HEK293T (cell line): ENCODE data around the gene POLDIP3.

ENCODE experiments used
- BHLHE40 ChIP-seq: fragments of 450-650 bp; IDR thresholded peaks from 2 replicates; pipeline ENCODE4 v1.6.1; 2016; ENCODE audit warnings: mild to moderate bottlenecking, moderate library complexity, borderline replicate concordance
- PKNOX1 ChIP-seq: fragments of 450-650 bp; IDR thresholded peaks from 2 replicates; pipeline ENCODE4 v1.6.1; 2016
- SP1 ChIP-seq: fragments of 450-650 bp; IDR thresholded peaks from 2 replicates; pipeline ENCODE4 v1.6.1; 2017
- TARDBP ChIP-seq: fragments of 450-650 bp; IDR thresholded peaks from 2 replicates; pipeline ENCODE4 v1.6.1; 2016
- ZNF384 ChIP-seq: fragments of 450-650 bp; IDR thresholded peaks from 2 replicates; pipeline ENCODE4 v1.6.1; 2016

- TF ChIP-seq TARDBP (no peak), SP1 (no peak), BHLHE40 (no peak), ZNF384 (no peak), PKNOX1 (no peak)
Observed at GRCh38 chr22:42635531-42635930, 20.8 kb upstream of the POLDIP3 start.
